ENCODE measurements around the gene NFASC.

Gene NFASC

GRCh38 chr1:204894031-204894430 is 23.4 kb downstream of the NFASC start:
- DNase-seq, result no peak
- Histone ChIP-seq H3K27ac (ENCODE audit: low read length) (no peak overlapping the region), H3F3A (ENCODE audit: insufficient read depth, low read length) (no peaks in the 10 kb centered on the region), H3K9ac (ENCODE audit: low read length) (no peak overlapping the region), H3K79me2 (ENCODE audit: low read length) (no peaks in the 10 kb centered on the region), H3K9me3 (replicated peaks; ENCODE audit: insufficient read depth, low read length) (no peaks in the 10 kb centered on the region), H3K9me2 (replicated peaks; ENCODE audit: insufficient read depth, low read length) (no peaks in the 10 kb centered on the region), H2AFZ (ENCODE audit: low read length) (no peak overlapping the region), H3K4me2 (ENCODE audit: low read depth, low read length) (no peak overlapping the region), H3K27me3 (replicated peaks; ENCODE audit: insufficient read depth, low read length) (no peaks in the 10 kb centered on the region), H4K20me1 (ENCODE audit: insufficient read depth, low read length) (no peaks in the 10 kb centered on the region), H3K4me3 (ENCODE audit: low read length) (no peak overlapping the region), H3K36me3 (replicated peaks; ENCODE audit: insufficient read depth, low read length) (no peaks in the 10 kb centered on the region), H3K4me1 (ENCODE audit: low read length) (no peaks in the 10 kb centered on the region)
- TF ChIP-seq CTCF (IDR thresholded peaks at IDR 0.05; ENCODE audit: low read length) (no peak), EZH2 (optimal IDR thresholded peaks at IDR 0.05; ENCODE audit: low read depth, low read length) (no peak), EZH2phosphoT487 (IDR thresholded peaks at IDR 0.05; ENCODE audit: low read length) (no peak)

- no peak overlapping the region for H2AFZ ChIP-seq (ENCODE audit: low read length)
- H3K4me1 ChIP-seq (ENCODE audit: low read length), result no peaks in the 10 kb centered on the region
- no peak for DNase-seq
- no peak overlapping the region for H3K27ac ChIP-seq (ENCODE audit: low read length)
- no peaks in the 10 kb centered on the region for H3K9me2 ChIP-seq (replicated peaks; ENCODE audit: insufficient read depth, low read length)
- no peak overlapping the region for H3K9ac ChIP-seq (ENCODE audit: low read length)
- H3K27me3 ChIP-seq (replicated peaks; ENCODE audit: insufficient read depth, low read length), result no peaks in the 10 kb centered on the region
- no peaks in the 10 kb centered on the region for H3F3A ChIP-seq (ENCODE audit: insufficient read depth, low read length)
- H3K4me2 ChIP-seq (ENCODE audit: low read depth, low read length), result no peak overlapping the region
- no peaks in the 10 kb centered on the region for H4K20me1 ChIP-seq (ENCODE audit: insufficient read depth, low read length)
- TF ChIP-seq EZH2phosphoT487 (IDR thresholded peaks at IDR 0.05; ENCODE audit: low read length) (no peak), EZH2 (optimal IDR thresholded peaks at IDR 0.05; ENCODE audit: low read depth, low read length) (no peak), CTCF (IDR thresholded peaks at IDR 0.05; ENCODE audit: low read length) (no peak)
- no peaks in the 10 kb centered on the region for H3K79me2 ChIP-seq (ENCODE audit: low read length)
- no peaks in the 10 kb centered on the region for H3K36me3 ChIP-seq (replicated peaks; ENCODE audit: insufficient read depth, low read length)
- H3K4me3 ChIP-seq (ENCODE audit: low read length), result no peak overlapping the region
- no peaks in the 10 kb centered on the region for H3K9me3 ChIP-seq (replicated peaks; ENCODE audit: insufficient read depth, low read length)
These were observed 23.9 kb downstream of the NFASC start for GRCh38 chr1:204894606-204895005.

GRCh38 chr1:204896023-204896422 is 25.4 kb downstream of the NFASC start:
- TF ChIP-seq CTCF (IDR thresholded peaks at IDR 0.05; ENCODE audit: low read length), result no peak
- TF ChIP-seq EZH2phosphoT487 (IDR thresholded peaks at IDR 0.05; ENCODE audit: low read length), result no peak
- no peak for TF ChIP-seq EZH2 (optimal IDR thresholded peaks at IDR 0.05; ENCODE audit: low read depth, low read length)
- Histone ChIP-seq H3K4me1 (ENCODE audit: low read length) (no peaks in the 10 kb centered on the region), H3K27ac (ENCODE audit: low read length) (no peak overlapping the region), H3K9me3 (replicated peaks; ENCODE audit: insufficient read depth, low read length) (no peaks in the 10 kb centered on the region), H3K27me3 (replicated peaks; ENCODE audit: insufficient read depth, low read length) (no peaks in the 10 kb centered on the region), H3K9me2 (replicated peaks; ENCODE audit: insufficient read depth, low read length) (no peaks in the 10 kb centered on the region), H3K36me3 (replicated peaks; ENCODE audit: insufficient read depth, low read length) (no peaks in the 10 kb centered on the region), H3K4me2 (ENCODE audit: low read depth, low read length) (no peak overlapping the region), H4K20me1 (ENCODE audit: insufficient read depth, low read length) (no peaks in the 10 kb centered on the region), H3F3A (ENCODE audit: insufficient read depth, low read length) (no peaks in the 10 kb centered on the region), H2AFZ (ENCODE audit: low read length) (no peak overlapping the region), H3K9ac (ENCODE audit: low read length) (no peak overlapping the region), H3K4me3 (ENCODE audit: low read length) (no peak overlapping the region), H3K79me2 (ENCODE audit: low read length) (no peaks in the 10 kb centered on the region)
- DNase-seq, result no peak

Data from MM.1S (cell line).